ENCODE results near the gene ETHE1.

ETHE1 gene

DNA sequence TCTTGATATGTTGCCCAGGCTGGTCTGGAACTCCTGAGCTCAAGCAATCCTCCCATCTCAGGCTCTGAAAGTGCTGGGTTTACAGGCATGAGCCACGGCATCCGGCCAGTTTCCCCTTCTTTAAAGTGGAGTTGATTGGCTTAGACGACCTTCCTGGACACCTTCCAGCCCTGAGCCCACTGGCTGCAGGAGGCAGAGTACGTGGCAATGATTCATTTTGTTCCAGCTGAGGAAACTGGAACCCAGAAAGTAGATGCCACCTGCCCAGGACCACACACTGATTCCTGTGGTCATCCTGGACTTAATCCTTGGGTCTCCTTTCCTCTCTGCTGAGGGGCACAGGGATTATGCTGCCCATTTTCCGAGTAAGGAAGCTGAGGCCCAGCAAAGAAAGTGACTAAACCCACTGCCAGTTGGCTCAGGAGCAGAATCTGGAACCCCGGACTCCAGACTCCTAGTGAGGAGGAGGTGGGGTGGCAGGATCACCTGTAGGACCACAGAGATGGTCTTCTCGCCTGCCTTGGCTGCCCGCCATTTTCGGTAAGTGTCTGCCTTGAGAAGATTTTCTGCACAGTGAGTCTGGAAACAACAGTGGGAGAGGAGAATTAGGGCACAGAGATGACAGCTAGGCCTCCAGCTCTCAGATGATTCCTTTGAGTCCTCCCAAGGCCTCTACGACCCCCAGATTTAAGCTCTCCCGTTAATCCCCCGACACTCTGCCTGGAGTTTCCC, 47.6 kb upstream of the ETHE1 start:
- Histone ChIP-seq H2BK5ac (ENCODE audit: low read depth, low read length, poor library complexity, severe bottlenecking) (no peak overlapping the region), H3K9ac (ENCODE audit: low read length) (peak overlapping the region; percentile 100), H3K9me3 (ENCODE audit: control insufficient read depth, low read length) (no peaks in the 10 kb centered on the region), H3K27ac (ENCODE audit: low read length, poor library complexity, severe bottlenecking) (peak overlapping the region; percentile 66), H3K27me3 (ENCODE audit: control insufficient read depth in 1 of 2, insufficient read depth in 1 of 2, low read length in 2 of 2) (no peaks in the 10 kb centered on the region), H2BK12ac (ENCODE audit: low read length in 2 of 2) (no peak overlapping the region), H2BK120ac (ENCODE audit: low read depth, low read length) (no peak overlapping the region), H2BK15ac (ENCODE audit: low read depth, poor library complexity, severe bottlenecking) (no peak overlapping the region), H3K4ac (ENCODE audit: low read depth in 1 of 2, low read length in 2 of 2) (no peak overlapping the region), H3K14ac (ENCODE audit: low read length in 2 of 2) (no peak overlapping the region), H3K4me1 (ENCODE audit: control insufficient read depth, insufficient read depth, low read depth, low read length) (peaks cover 12% of the 10 kb centered on the region), H4K8ac (ENCODE audit: low read length) (peak overlapping the region; percentile 31), H3K23ac (ENCODE audit: low read length in 2 of 2) (no peak overlapping the region), H3K36me3 (ENCODE audit: control insufficient read depth in 1 of 2, insufficient read depth in 2 of 2, low read depth in 1 of 2, low read length in 2 of 2) (peaks cover 0 to 20% of the 10 kb centered on the region in 2 experiments), H3K4me3 (ENCODE audit: insufficient read depth in 1 of 2, low read depth in 1 of 2, low read length in 2 of 2) (peak overlapping the region; percentile 36 to 100), H2AFZ (ENCODE audit: low read depth, low read length) (no peak overlapping the region), H3K4me2 (ENCODE audit: low read length, poor library complexity, severe bottlenecking) (peak overlapping the region; percentile 60), H2AK5ac (ENCODE audit: low read length, severe bottlenecking) (no peak overlapping the region), H3K18ac (ENCODE audit: low read depth in 1 of 2, low read length in 2 of 2) (no peak overlapping the region), H3K79me1 (replicated peaks; ENCODE audit: low read length, poor library complexity, severe bottlenecking) (peaks cover 32% of the 10 kb centered on the region), H4K91ac (ENCODE audit: low read length) (no peak overlapping the region)
- no peak for DNase-seq
- 56% methylated on average over 12 of the region's 12 CpGs for WGBS

DNA sequence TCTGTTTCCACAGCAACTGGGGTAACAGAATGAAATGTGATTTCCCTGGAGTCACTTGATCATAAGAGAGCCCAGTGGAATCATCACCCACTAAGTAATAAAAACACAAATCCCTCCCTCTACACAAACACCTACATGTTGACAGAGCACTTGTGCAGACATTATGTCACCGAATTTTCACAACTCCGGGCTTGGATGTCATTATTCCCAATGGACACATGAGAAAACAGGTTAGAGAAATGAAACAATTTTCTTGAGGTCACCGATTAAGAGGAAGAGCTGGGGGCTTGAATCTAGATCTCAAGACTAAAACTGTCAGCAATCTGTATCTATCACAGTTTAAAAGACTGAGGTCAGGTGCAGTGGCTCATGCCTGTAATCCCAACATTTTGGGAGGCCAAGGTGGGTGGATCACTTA, 45.2 kb upstream of the ETHE1 start:
- H3K4me3 ChIP-seq (ENCODE audit: insufficient read depth in 1 of 2, low read depth in 1 of 2, low read length in 2 of 2), result no peak overlapping the region
- no peak overlapping the region for H3K4ac ChIP-seq (ENCODE audit: low read depth in 1 of 2, low read length in 2 of 2)
- no peak overlapping the region for H2BK120ac ChIP-seq (ENCODE audit: low read depth, low read length)
- no peak overlapping the region for H3K14ac ChIP-seq (ENCODE audit: low read length in 2 of 2)
- H3K27me3 ChIP-seq (ENCODE audit: control insufficient read depth in 1 of 2, insufficient read depth in 1 of 2, low read length in 2 of 2), result no peaks in the 10 kb centered on the region
- no peak for DNase-seq
- H3K4me2 ChIP-seq (ENCODE audit: low read length, poor library complexity, severe bottlenecking), result no peak overlapping the region
- H2BK5ac ChIP-seq (ENCODE audit: low read depth, low read length, poor library complexity, severe bottlenecking), result no peak overlapping the region
- H3K4me1 ChIP-seq (ENCODE audit: control insufficient read depth, insufficient read depth, low read depth, low read length), result peaks cover 10% of the 10 kb centered on the region
- H3K36me3 ChIP-seq (ENCODE audit: control insufficient read depth in 1 of 2, insufficient read depth in 2 of 2, low read depth in 1 of 2, low read length in 2 of 2), result peaks cover 0 to 20% of the 10 kb centered on the region in 2 experiments
- no peak overlapping the region for H2BK15ac ChIP-seq (ENCODE audit: low read depth, poor library complexity, severe bottlenecking)
- no peak overlapping the region for H2AFZ ChIP-seq (ENCODE audit: low read depth, low read length)
- H3K9me3 ChIP-seq (ENCODE audit: control insufficient read depth, low read length), result no peaks in the 10 kb centered on the region
- 96% methylated on average over 3 of the region's 3 CpGs for WGBS
- H4K8ac ChIP-seq (ENCODE audit: low read length), result no peak overlapping the region
- H3K23ac ChIP-seq (ENCODE audit: low read length in 2 of 2), result no peak overlapping the region
- no peak overlapping the region for H2AK5ac ChIP-seq (ENCODE audit: low read length, severe bottlenecking)
- H3K79me1 ChIP-seq (replicated peaks; ENCODE audit: low read length, poor library complexity, severe bottlenecking), result peaks cover 34% of the 10 kb centered on the region
- no peak overlapping the region for H3K27ac ChIP-seq (ENCODE audit: low read length, poor library complexity, severe bottlenecking)
- no peak overlapping the region for H2BK12ac ChIP-seq (ENCODE audit: low read length in 2 of 2)
- no peak overlapping the region for H3K18ac ChIP-seq (ENCODE audit: low read depth in 1 of 2, low read length in 2 of 2)
- no peak overlapping the region for H3K9ac ChIP-seq (ENCODE audit: low read length)
- no peak overlapping the region for H4K91ac ChIP-seq (ENCODE audit: low read length)

DNA sequence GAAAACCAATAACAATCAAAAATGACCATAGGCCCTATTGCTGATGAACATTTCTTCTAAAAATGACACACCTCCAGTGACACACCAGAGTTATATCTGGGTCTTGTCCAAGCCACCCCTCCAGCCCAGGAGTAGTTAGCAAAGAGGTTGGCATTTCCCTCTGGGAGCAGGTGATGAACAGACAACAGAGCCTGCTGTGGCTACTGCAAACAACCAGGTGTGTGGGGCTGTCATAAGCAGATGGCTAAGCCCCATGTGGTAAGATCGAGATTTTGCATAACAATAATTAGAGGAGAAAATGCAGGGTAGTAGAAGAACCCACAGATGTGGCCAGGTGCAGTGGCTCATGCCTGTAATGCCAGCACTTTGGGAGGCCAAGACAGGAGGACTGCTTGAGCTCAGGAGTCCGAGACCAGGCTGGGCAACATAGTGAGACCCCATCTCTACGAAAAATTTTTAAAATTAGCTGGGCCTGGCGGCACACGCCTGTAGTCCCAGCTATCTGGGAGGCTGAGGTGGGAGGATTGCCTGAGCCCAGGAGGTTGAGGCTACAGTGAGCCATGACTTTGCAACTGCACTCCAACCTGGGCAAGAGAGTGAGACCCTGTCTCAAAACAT, 43.3 kb upstream of the ETHE1 start:
- Histone ChIP-seq H4K8ac (ENCODE audit: low read length) (no peak overlapping the region), H4K91ac (ENCODE audit: low read length) (no peak overlapping the region), H2BK12ac (ENCODE audit: low read length in 2 of 2) (no peak overlapping the region), H3K4ac (ENCODE audit: low read depth in 1 of 2, low read length in 2 of 2) (no peak overlapping the region), H3K36me3 (ENCODE audit: control insufficient read depth in 1 of 2, insufficient read depth in 2 of 2, low read depth in 1 of 2, low read length in 2 of 2) (peaks cover 0 to 20% of the 10 kb centered on the region in 2 experiments), H2AK5ac (ENCODE audit: low read length, severe bottlenecking) (no peak overlapping the region), H3K23ac (ENCODE audit: low read length in 2 of 2) (no peak overlapping the region), H3K18ac (ENCODE audit: low read depth in 1 of 2, low read length in 2 of 2) (no peak overlapping the region), H3K9ac (ENCODE audit: low read length) (no peak overlapping the region), H3K79me1 (replicated peaks; ENCODE audit: low read length, poor library complexity, severe bottlenecking) (peaks cover 31% of the 10 kb centered on the region), H3K4me2 (ENCODE audit: low read length, poor library complexity, severe bottlenecking) (no peak overlapping the region), H2BK15ac (ENCODE audit: low read depth, poor library complexity, severe bottlenecking) (no peak overlapping the region), H3K4me1 (ENCODE audit: control insufficient read depth, insufficient read depth, low read depth, low read length) (peaks cover 5% of the 10 kb centered on the region), H3K14ac (ENCODE audit: low read length in 2 of 2) (no peak overlapping the region), H3K27ac (ENCODE audit: low read length, poor library complexity, severe bottlenecking) (no peak overlapping the region), H2BK120ac (ENCODE audit: low read depth, low read length) (no peak overlapping the region), H3K27me3 (ENCODE audit: control insufficient read depth in 1 of 2, insufficient read depth in 1 of 2, low read length in 2 of 2) (no peaks in the 10 kb centered on the region), H2BK5ac (ENCODE audit: low read depth, low read length, poor library complexity, severe bottlenecking) (no peak overlapping the region), H3K4me3 (ENCODE audit: insufficient read depth in 1 of 2, low read depth in 1 of 2, low read length in 2 of 2) (no peak overlapping the region), H3K9me3 (ENCODE audit: control insufficient read depth, low read length) (no peaks in the 10 kb centered on the region), H2AFZ (ENCODE audit: low read depth, low read length) (no peak overlapping the region)
- no peak for DNase-seq
- 89% methylated on average over 5 of the region's 5 CpGs for WGBS

DNA sequence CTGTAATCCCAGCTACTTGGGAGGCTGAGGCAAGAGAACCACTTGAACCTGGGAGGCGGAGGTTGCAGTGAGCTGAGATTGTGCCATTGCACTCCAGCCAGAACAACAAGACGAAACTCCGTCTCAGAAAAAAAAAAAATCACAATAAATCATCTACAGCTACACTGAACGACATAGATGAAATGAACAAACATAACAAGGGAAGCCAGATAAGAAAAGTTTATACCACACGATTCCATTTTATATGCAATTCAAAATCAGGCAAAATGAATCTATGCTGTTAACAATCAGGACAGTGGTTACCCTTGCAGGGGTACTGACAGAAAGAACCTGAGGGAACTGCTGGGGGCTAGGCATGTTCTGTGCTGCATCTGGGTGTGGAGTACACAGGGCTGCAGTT, 42.7 kb upstream of the ETHE1 start:
- H3K27me3 ChIP-seq (ENCODE audit: control insufficient read depth in 1 of 2, insufficient read depth in 1 of 2, low read length in 2 of 2), result no peaks in the 10 kb centered on the region

More for the DNA sequence above, 42.7 kb upstream of the ETHE1 start:
- Histone ChIP-seq H3K14ac (ENCODE audit: low read length in 2 of 2) (no peak overlapping the region), H3K36me3 (ENCODE audit: control insufficient read depth in 1 of 2, insufficient read depth in 2 of 2, low read depth in 1 of 2, low read length in 2 of 2) (peaks cover 0 to 20% of the 10 kb centered on the region in 2 experiments), H2BK120ac (ENCODE audit: low read depth, low read length) (no peak overlapping the region), H3K4me3 (ENCODE audit: insufficient read depth in 1 of 2, low read depth in 1 of 2, low read length in 2 of 2) (no peak overlapping the region), H2BK15ac (ENCODE audit: low read depth, poor library complexity, severe bottlenecking) (no peak overlapping the region), H2AK5ac (ENCODE audit: low read length, severe bottlenecking) (no peak overlapping the region), H3K18ac (ENCODE audit: low read depth in 1 of 2, low read length in 2 of 2) (no peak overlapping the region), H2BK12ac (ENCODE audit: low read length in 2 of 2) (no peak overlapping the region), H3K4me2 (ENCODE audit: low read length, poor library complexity, severe bottlenecking) (no peak overlapping the region), H3K79me1 (replicated peaks; ENCODE audit: low read length, poor library complexity, severe bottlenecking) (peaks cover 33% of the 10 kb centered on the region), H3K4me1 (ENCODE audit: control insufficient read depth, insufficient read depth, low read depth, low read length) (peaks cover 4% of the 10 kb centered on the region), H3K9ac (ENCODE audit: low read length) (no peak overlapping the region), H4K8ac (ENCODE audit: low read length) (no peak overlapping the region), H3K23ac (ENCODE audit: low read length in 2 of 2) (no peak overlapping the region), H2AFZ (ENCODE audit: low read depth, low read length) (no peak overlapping the region), H2BK5ac (ENCODE audit: low read depth, low read length, poor library complexity, severe bottlenecking) (no peak overlapping the region), H3K27ac (ENCODE audit: low read length, poor library complexity, severe bottlenecking) (no peak overlapping the region), H3K9me3 (ENCODE audit: control insufficient read depth, low read length) (no peaks in the 10 kb centered on the region), H4K91ac (ENCODE audit: low read length) (no peak overlapping the region), H3K4ac (ENCODE audit: low read depth in 1 of 2, low read length in 2 of 2) (no peak overlapping the region)
- WGBS, result 100% methylated on average over 4 of the region's 5 CpGs
- DNase-seq, result no peak
